Renal cortical epithelial cell (primary cell): ENCODE data around the gene C19orf18. TPM values are rescaled to one million over a fixed set of nuclear protein-coding genes. Genes with fewer than 3 reads are reported as not detected.
"Not testable (repeated sequence)": the region's sequence is repeated elsewhere in the genome, so short reads cannot be mapped to it uniquely, and the experiment has no call there.

Experiments
- DNase-seq: peaks from one replicate; pipeline ENCODE4 v3.0.0-alpha.2; 2011; ENCODE audit warnings: low read depth
- total RNA-seq: library from RNA; depleted of rRNA; stranded (reverse); fragments of >200 nt; gene quantifications from 2 replicates; pipeline ENCODE4 v1.2.3, GENCODE V29; 2014

The C19orf18 gene
- 0.15 TPM in 1 of 2 replicates, not detected in the other for total RNA-seq

DNA sequence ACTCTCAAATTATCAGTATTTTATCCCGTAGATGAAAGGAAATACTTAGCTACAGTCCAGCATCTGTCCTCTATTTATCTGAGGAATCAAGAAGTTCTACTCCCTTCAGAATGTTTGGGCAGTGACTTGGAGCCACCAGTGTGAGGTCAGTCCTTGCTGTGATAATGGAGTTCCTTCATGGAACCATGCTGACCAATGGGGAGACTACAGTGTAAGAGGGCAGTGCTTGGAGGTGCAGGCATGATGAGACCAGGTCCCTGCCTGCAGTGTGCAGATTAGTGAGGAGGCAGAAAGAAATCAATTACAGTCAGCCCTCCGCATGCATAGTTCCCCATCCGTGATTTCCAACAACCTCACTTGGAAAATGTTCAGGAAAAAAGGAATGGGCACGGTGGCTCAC lies at the start of gene C19orf18:
TSS of gene C19orf18 (minus strand) at position 101 of the 400 bp plus-strand sequence. CDS start 102 bp downstream, outside the sequence.
- no peak for DNase-seq

DNA sequence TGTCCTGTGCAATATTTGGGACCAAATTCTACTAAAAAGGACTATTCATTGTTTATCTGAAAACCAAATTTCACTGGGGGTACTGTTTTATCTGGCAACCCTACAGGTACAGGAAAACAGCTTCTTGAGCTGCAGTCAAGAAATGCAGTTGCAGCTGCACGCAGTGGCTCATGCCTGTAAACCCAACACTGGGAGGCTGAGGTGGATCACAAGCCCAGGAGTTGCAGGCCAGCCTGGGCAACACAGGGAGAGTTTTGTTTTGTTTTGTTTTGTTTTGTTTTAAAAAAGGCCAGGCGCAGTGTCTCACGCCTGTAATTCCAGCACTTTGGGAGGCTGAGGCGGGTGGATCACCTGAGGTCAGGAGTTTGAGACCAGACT lies 47.9 kb upstream of the C19orf18 start:
- DNase-seq: no peak

DNA sequence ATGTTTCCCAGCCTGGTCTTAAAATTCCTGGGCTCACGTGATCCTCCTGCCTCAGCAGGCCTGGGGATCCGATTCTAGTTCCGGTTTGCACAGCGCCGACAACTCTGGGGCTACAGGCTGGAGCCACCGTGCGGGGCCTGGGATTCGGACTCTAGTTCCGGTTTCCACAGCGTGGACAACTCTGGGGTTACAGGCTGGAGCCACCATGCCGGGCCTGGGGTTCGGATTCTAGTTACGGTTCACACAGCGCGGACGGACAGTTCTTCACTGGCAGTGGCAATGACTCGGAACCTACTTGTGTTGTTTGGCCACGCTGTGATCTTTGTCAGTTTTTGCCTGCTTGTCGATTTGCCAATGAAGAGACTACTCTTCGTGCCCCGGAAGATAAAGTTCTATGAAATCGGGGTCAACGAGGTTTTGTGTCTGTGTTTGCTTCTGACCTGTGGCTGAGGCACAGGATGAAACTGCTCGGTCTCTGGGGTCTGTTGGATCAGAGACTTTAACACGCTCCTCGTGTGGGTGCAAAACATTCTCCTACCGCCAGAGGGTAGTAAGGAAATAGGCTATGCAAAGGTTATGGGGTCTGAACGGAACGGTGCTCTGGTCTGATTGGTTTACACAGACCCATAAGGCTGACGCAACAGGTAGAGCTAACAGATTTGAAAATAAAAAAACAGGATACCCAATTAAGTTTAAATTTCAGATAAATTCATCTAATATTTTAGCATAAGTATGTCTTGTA lies 47.4 kb upstream of the C19orf18 start:
- no peak for DNase-seq

DNA sequence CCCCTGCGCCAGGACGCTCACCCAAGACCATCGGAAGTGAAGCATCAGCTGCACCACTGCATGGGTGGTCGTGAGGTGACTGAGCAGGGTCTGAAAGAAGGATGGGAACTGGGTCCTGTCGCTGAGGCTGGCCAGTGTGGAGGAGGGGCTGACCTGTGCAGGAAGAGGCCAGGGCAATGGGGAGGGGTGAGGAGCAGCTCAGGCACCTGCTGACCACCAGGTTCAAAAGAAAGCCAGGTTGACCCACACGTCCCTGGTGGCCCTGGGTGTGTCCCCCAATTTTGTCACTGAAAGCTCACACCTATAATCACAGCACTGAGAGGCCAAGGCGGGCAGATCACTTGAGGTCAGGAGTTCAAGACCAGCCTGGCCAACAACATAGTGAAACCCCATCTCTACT lies 45.8 kb upstream of the C19orf18 start:
- no peak for DNase-seq

DNA sequence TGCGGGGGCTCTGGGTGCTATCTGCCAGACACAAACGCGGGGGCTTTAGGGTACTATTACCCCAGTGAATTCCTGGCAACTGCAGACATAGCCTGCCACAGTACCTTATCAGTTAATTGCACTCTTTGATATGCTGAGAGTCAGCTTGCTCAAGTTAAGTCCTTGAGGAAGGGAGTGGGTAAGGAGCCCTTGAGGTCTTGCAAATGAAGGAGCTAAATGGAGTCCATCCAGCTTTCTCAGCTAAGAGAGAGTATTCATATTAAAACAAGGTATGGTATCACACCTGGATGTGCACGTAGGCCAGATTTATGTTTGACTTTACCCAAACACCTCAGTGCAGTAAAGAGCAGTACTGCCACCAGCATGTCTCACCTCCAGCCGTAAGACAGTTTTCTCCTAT lies 39.8 kb upstream of the C19orf18 start:
- no peak for DNase-seq

DNA sequence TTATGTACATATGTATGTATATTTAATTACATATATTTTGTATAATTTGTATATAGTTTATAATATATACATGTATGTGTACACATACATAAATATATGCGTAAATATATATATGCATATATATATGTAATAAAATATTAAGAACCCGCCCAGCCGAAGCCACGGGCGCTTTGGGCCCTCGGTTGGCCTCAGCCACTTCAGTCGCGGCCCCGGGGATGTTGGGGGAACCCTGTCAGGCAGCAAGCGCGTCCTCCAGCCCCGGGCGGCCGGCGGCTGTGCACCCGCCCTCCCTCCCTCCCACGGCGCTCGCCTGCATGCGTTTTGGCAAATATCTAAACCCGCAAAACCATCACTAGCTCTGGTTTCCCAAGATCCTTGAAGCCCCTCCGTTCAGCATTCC lies 36.2 kb upstream of the C19orf18 start:
- no peak for DNase-seq

DNA sequence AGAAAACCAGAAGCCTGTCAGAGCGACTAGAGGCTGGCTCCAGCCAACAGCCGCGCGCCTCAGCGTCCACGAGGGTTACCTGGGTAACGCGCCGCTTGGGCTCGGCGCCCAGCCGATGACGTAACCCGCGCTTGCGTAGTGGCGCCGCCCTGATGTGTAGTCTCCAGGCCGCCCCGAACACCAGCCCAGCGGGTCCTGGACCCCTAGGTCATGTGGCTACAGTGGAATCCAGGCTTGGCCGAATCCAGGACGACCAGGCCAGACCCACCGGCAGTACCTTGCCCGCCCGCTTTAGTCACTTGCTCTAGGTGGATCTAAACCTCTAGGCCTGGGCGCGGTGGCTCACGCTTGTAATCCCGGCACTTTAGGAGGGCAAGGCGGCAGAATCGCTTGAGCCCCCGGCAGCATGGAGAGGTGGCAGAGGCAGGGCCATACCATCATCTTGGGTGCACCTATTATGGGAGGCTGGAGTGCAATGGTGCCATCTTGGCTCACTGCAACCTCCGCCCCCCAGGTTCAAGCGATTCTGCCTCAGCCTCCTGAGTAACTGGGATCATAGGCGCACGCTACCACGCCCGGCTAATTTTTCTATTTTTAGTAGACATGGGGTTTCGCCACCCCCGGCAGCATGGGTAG lies 35.5 kb upstream of the C19orf18 start:
- DNase-seq: peak; percentile 54

DNA sequence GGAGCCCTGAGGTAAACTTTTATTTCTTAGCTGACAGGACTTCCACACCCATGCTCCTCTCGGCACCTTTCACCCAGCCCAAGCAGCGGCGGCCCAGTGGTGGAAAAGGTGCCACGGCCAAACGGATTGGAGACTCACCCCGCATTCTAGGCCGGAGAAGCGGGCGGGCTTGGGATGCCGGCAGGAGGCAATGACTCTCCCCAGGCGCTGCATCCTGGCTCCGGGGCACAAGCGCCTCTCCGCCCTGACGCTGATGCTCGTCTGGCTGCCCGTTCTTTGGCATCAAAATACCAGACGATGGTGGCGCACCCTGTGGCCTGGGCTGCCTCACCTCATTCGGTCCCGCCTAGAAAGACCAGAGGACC lies 34.9 kb upstream of the C19orf18 start:
- DNase-seq: no peak

DNA sequence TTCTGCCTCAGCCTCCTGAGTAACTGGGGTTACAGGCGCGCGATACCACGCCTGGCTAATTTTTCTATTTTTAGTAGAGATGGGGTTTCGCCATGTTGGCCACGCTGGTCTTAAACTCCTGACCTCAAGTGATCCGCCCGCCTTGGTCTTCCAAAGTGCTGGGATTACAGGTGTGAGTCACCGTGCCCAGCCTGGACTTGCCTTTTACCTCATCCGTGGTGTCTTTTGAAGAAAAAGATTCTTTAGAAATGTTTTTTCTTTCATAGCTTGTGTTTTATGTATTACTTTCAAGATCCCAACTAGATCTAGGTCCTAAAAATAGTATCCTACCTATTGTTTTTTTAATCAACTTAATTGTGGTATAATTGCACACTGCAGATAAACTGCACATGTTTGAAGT lies 34.5 kb upstream of the C19orf18 start:
- DNase-seq: not testable (repeated sequence)

DNA sequence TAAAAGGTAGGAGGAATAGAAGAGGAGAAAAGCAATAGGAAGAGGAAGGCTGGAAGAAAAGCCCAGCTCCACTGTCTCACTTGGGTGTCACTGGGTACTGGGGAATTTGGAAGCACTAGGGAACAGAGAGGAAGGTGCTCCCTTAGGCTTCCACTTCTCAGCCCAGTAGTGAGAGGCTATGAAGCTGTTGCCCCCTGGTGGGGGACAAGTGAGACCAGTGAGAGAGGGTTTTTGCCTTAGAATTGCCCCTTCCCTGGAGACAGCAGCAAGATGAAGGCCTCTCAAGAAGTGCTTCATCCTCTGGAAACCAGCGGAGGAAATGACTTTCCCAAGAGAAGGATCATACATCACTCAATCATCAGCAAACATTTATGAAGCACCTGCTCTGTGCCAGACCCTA lies 33.0 kb upstream of the C19orf18 start:
- no peak for DNase-seq

DNA sequence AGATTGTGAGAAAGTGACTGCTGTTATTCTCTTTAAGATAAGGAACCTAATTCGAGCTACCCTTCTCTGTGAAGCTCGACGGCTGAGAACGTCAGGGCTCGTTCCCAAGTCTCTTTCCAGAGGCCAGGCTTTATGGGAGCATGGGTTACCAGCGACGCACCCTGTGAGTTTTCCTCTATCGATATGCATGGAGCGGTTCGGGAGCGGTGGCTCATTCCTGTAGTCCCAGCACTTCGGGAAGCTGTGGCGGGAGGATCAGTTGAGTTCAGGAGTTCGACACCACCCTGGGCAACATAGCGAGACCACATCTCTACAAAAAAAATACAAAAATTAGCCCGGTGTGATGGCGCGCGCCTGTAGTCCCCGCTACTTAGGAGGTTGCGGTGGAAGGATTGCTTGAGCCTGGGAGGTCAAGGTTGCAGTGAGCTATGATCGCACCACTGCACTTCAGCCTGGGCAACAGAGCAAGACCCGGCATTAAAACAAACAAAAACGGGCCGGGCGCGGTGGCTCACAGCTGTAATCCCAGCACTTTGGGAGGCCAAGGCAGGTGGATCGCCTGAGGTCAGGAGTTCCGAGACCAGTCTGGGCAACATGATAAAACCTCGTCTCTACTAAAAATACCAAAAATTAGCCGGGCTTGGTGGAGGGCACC lies 29.0 kb upstream of the C19orf18 start:
- DNase-seq: no peak

DNA sequence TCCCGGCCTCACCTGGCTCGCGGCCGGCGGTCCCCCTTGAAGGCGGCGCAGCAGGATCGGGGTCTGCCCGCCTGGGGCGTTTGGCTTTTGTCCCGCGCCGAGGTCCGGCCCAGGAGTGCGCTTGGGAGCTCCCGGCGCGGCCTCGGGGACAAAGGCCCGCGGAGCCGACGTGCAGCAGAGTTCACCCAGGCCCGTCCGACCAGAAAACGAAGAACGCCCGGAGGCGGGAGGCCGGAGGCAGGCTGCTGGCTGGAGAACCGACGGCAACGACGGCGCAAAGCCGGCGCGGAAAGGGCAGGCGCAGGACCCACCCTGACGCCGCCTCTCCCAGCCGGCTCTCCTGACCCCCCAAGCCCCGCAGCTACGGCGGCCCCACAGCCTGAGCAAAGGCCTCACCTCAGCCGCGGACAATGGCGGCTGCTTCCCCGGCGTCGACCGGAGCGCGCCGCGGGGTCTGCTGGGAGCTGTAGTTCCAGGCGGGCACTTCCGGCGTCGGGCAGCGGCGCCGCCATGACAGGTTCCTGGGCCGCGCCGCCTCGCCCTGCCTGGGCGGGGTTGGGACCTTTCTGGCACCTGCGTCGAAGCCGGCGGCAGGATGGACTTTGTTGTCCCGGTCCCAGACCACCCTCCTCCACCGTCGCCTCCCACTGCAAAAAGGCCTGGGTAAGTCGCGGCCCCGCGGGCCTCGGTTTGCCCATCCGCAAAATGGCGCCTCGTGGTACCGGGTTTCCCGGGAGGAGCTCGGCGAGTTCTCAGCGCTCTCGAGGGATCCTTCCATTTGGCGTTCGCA lies 28.2 kb upstream of the C19orf18 start, which contains the start of gene ZNF606:
TSS of gene ZNF606 (minus strand) at position 437 of the 790 bp plus-strand sequence. CDS start 1,501 bp downstream, outside the sequence.
- DNase-seq: peak; percentile 56

DNA sequence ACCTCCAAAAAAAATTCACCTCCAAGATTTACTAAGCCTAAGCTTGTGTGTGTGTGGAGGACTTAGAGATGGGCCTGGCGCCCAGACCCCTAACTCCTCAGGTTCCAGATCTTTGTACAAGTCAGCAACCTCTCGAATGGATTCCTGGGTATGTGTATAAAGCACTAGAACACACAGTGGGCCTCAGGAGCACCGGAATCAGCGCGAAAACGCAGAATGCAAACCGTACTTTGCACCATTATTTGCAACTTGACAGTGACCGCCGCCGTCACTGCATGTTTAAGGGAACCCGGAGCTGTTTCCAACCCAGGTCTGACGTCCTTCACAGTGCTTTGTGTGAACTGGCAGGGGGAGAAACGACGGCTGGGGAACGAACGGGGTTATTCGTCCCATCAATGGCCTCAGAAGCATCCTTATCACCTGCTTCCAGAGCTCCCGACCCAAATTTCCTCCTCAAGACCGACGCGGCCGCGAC lies 27.6 kb upstream of the C19orf18 start:
- DNase-seq: no peak

DNA sequence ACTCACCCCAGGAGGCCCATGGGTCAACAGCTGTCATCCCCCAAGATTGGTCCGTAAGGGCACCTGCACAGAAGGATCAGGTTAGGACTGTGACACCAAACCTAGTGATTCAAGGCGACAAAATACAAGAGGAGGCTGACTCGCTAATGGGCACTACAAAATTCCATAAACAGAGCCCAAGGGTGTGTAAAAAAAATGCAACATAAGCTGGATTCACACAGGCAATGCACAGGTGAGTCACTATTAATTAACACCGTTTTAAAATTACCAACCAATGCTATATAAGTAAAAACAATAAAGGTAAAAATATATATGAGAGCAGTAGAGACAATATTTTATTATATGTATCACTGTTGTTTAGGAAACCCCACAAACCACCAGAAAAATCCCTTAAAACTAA lies 26.3 kb upstream of the C19orf18 start:
- no peak for DNase-seq

DNA sequence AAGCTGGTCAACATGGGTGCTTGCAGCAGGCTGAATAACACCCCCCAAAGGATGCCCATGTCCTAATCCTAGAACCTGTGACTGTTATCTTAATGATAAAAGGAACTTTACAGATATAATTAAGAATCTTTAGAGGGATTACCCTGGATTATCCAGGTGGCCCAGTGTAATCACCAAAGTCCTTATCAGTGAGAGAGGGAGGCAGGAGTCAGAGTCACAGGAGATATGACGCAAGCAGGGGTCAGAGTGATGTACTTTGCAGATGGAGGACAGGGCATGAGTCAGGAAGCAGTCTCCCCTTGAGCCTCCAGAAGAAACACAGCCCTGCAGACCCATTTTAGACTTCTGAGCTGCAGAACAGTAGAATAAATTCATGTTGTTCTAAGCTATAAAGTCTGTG lies 18.5 kb upstream of the C19orf18 start:
- no peak for DNase-seq

DNA sequence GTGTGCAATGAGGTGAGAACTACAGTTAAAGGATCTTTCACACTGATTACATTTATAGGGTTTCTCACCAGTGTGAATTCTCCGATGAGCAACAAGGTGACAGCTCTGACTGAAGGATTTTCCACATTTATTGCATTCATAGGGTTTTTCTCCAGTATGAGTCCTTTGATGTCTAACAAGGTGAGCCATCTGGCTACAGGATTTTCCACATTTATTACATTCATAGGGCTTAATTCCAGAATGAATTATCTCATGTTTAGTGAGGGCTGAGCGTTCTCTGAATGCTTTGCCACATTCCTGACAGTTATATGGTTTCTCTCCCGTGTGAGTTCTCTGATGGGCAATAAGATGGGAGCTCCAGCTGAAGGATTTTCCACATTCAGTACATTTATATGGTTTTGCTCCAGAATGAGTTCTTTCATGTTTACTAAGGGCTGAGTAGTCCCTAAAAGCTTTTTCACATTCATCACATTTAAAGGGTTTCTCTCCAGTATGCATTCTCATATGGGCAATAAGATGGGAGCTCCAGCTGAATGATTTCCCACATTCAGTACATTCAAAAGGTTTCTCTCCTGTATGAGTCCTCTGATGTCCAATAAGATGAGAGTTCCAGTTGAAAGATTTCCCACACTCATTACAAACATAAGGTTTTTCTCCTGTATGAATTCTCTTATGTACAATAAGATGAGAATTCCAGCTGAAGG lies 4.4 kb upstream of the C19orf18 start:
- DNase-seq: peak; percentile 18

DNA sequence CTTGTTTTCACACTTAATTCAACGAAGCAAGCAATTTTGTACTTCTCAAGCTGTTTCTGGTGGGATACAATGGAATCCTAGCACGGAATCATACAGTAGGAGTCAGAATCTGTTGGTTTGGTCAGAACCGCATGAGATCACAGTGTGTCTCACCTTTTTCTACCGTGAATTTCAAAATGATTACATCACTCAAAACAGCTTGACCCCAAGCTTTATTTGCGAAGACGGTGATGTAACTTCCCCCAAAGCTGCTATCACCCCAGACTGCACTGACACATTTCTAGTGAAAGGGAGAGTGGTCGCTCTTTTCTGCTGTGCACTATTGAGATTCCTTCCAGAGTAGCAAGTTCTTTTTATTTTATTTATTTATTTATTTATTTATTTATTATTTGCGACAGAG lies 9.6 kb downstream of the C19orf18 start:
- DNase-seq: no peak

DNA sequence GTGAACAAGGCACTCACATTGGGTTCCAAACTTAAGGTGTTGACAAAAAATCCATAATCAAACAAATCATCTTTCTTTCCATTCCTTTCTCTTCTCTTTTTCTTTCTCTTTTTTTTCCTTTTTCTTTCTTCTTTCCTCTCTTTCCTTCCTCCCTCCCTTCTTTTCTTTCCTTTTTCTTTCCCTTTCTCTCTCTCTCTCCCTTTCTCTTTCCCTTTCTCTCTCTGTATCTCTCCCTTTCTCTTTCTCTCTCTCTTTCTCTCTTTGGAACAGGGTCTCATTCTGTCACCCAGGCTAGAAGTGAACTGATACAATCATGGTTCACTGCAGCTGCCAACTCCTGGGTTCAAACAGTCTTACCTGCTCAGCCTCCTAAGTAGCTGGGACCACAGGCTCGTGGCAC lies 12.5 kb downstream of the C19orf18 start:
- DNase-seq: no peak

DNA sequence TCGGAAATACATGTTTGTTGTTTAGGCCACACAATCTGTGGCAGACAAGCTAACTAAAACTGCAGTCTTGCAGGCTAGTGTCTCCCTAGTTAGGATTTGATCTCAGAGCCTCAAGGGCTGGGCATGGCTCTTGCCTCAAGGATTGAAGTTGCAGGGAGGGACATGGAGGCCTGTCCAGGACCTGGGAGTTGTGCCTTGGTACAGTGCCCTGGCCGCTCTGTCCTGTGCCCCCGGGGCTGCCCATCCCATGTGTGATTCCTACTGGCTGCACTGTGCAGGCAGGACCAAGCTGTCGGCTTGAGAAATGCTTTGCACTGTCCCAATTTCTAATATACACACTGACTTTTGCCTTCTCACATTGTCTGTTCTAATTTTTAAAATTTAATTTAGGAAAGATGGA lies 19.3 kb downstream of the C19orf18 start:
- no peak for DNase-seq

DNA sequence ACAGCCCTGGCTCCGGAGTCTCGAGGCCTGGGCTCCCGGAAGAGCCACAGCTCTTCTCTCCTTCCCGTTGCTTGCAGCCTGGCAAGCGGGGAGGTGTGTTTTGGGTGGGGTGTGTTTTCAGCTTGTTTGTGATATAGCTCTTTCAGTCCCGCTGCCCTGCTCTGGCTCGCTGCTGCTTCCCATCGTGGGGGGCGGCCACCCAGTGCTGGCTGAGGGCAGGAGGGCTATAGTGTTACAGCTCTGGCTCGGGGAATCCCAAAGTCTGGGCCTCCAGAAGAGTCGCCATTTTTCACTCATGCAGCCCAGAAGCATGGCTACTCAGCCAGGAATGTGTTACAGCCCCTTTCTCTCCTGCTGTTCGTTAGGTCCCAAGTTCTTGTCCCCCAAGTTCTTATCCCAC lies 24.6 kb downstream of the C19orf18 start:
- no peak for DNase-seq

DNA sequence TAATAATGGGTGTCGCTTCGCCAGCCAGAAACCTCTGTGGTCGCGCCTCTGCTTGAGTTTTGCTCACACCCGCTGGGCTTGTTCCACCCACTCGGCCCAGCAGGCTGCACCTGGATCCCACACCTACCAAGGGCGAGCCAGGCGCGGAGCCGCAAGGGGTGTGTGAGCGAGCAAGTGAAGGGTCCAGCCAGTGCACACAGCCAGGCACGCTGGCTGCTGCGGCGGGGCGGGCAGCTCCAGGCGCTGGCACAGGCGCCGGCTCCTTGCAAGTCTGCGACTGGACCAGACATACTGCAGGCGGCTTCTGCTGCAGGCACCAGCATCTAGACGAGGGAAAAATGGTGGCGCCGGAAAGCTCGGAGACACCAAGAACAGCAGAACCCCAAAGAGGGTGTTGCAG lies 25.0 kb downstream of the C19orf18 start:
- DNase-seq: no peak
